T-helper 1 cell treated with Interleukin-12 subunit alpha and Interleukin-12 subunit beta and Interleukin-4 antibody, amounts not matched to agents 30 ng/mL and 1 ng/mL, for 36 hours (primary cell): ENCODE results near the gene KCNMB2. TPM values are rescaled to one million over a fixed set of nuclear protein-coding genes. Genes with fewer than 3 reads are reported as not detected.

Experiments
- intact Hi-C: fragments of 100-400 bp; cut with micrococcal nuclease; formaldehyde crosslinking; loops from one replicate; pipeline ENCODE4 v1.15.1; 2024
- total RNA-seq: library from RNA; stranded (reverse); gene quantifications from 2 replicates; pipeline ENCODE4 v1.2.3, GENCODE V29; 2022

Gene KCNMB2
- total RNA-seq, 1 donor from 2014 or later, result not detected

- intact Hi-C loops, result no loop called here
Measured at GRCh38 chr3:178805741-178806140, 269.5 kb downstream of the KCNMB2 start.

GRCh38 chr3:178806651-178807050, 270.4 kb downstream of the KCNMB2 start:
- intact Hi-C loops, result no loop called here

GRCh38 chr3:178807694-178808093, 271.5 kb downstream of the KCNMB2 start:
- intact Hi-C loops, result no loop called here

GRCh38 chr3:178808748-178809147, 272.5 kb downstream of the KCNMB2 start:
- intact Hi-C loops, result no loop called here

- intact Hi-C loops, result no loop called here
Measured at GRCh38 chr3:178810181-178810580, 273.9 kb downstream of the KCNMB2 start.

- intact Hi-C loops, result no loop called here
Measured at GRCh38 chr3:178822722-178823121, 286.5 kb downstream of the KCNMB2 start.

- intact Hi-C loops, result no loop called here
Measured at GRCh38 chr3:178823150-178823549, 286.9 kb downstream of the KCNMB2 start.

- intact Hi-C loops, result no loop called here
Measured at GRCh38 chr3:178823591-178824246, 287.5 kb downstream of the KCNMB2 start.

- intact Hi-C loops, result no loop called here
Measured at GRCh38 chr3:178826435-178827123, 290.3 kb downstream of the KCNMB2 start.

GRCh38 chr3:178827285-178827856, 291.1 kb downstream of the KCNMB2 start:
- intact Hi-C loops, result no loop called here

GRCh38 chr3:178833695-178834094, 297.5 kb downstream of the KCNMB2 start:
- intact Hi-C loops, result no loop called here

GRCh38 chr3:178835033-178835432, 298.8 kb downstream of the KCNMB2 start:
- intact Hi-C loops, result no loop called here

GRCh38 chr3:178837512-178837911, 301.3 kb downstream of the KCNMB2 start:
- intact Hi-C loops, result no loop called here

GRCh38 chr3:178840586-178840985, 304.4 kb downstream of the KCNMB2 start:
- intact Hi-C loops, result no loop called here

- intact Hi-C loops, result no loop called here
Measured at GRCh38 chr3:178841011-178841410, 304.8 kb downstream of the KCNMB2 start.

GRCh38 chr3:178844916-178845315, 308.7 kb downstream of the KCNMB2 start:
- intact Hi-C loops, result no loop called here

GRCh38 chr3:178845420-178846118, 309.3 kb downstream of the KCNMB2 start:
- intact Hi-C loops, result no loop called here

GRCh38 chr3:178847190-178847589, 311.0 kb downstream of the KCNMB2 start:
- intact Hi-C loops, result no loop called here

- intact Hi-C loops, result no loop called here
Measured at GRCh38 chr3:178849199-178849910, 313.1 kb downstream of the KCNMB2 start.

- intact Hi-C loops, result no loop called here
Measured at GRCh38 chr3:178850450-178851190, 314.4 kb downstream of the KCNMB2 start.

GRCh38 chr3:178851564-178851963, 315.3 kb downstream of the KCNMB2 start:
- intact Hi-C loops, result no loop called here
